ENCODE results near the gene DGKG. TPM values are rescaled to one million over a fixed set of nuclear protein-coding genes. Genes with fewer than 3 reads are reported as not detected.

Gene DGKG
- polyA plus RNA-seq, 1 donor (not counting 4 experiments of a cell fraction or from before 2014, with no cell fraction given): 0.22 TPM

GRCh38 chr3:186268616-186269448 lies 93.2 kb downstream of the DGKG start:
- Histone ChIP-seq H3K4me3 (ENCODE audit: control insufficient read depth in 2 of 3, extremely low read depth in 1 of 3, insufficient read depth in 2 of 3, low read depth in 1 of 3, low read length in 3 of 3) (no peak overlapping the region), H3K36me3 (ENCODE audit: control insufficient read depth in 2 of 2, extremely low read depth in 1 of 2, insufficient read depth in 2 of 2, low read length in 2 of 2) (no peaks in the 10 kb centered on the region), H3K9me3 (ENCODE audit: control insufficient read depth, low read depth, low read length) (no peaks in the 10 kb centered on the region), H4K20me1 (ENCODE audit: control insufficient read depth, extremely low read depth, insufficient read depth, low read length) (no peaks in the 10 kb centered on the region), H3K79me2 (ENCODE audit: control insufficient read depth, insufficient read depth, low read length) (no peaks in the 10 kb centered on the region), H3K4me2 (ENCODE audit: control insufficient read depth, extremely low read depth, insufficient read depth, low read depth, low read length) (no peak overlapping the region), H3K4me1 (ENCODE audit: control insufficient read depth, extremely low read depth, insufficient read depth, low read length) (no peaks in the 10 kb centered on the region), H3K27ac (ENCODE audit: control insufficient read depth, insufficient read depth, low read length) (no peak overlapping the region), H3K27me3 (ENCODE audit: control insufficient read depth, extremely low read depth, insufficient read depth, low read length) (peaks cover 2% of the 10 kb centered on the region), H2AFZ (ENCODE audit: control insufficient read depth, low read length) (no peak overlapping the region), H3K9ac (ENCODE audit: control insufficient read depth, extremely low read depth, insufficient read depth, low read length) (no peak overlapping the region), H3K9me1 (ENCODE audit: control insufficient read depth, extremely low read depth, insufficient read depth, low read length) (no peaks in the 10 kb centered on the region)
- no peak for TF ChIP-seq EZH2 (IDR thresholded peaks at IDR 0.05; ENCODE audit: low read length)
- TF ChIP-seq, protein P1, sequence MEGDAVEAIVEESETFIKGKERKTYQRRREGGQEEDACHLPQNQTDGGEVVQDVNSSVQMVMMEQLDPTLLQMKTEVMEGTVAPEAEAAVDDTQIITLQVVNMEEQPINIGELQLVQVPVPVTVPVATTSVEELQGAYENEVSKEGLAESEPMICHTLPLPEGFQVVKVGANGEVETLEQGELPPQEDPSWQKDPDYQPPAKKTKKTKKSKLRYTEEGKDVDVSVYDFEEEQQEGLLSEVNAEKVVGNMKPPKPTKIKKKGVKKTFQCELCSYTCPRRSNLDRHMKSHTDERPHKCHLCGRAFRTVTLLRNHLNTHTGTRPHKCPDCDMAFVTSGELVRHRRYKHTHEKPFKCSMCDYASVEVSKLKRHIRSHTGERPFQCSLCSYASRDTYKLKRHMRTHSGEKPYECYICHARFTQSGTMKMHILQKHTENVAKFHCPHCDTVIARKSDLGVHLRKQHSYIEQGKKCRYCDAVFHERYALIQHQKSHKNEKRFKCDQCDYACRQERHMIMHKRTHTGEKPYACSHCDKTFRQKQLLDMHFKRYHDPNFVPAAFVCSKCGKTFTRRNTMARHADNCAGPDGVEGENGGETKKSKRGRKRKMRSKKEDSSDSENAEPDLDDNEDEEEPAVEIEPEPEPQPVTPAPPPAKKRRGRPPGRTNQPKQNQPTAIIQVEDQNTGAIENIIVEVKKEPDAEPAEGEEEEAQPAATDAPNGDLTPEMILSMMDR (optimal IDR thresholded peaks at IDR 0.05 in 1 of 3, IDR thresholded peaks at IDR 0.05 in 1 of 3, conservative IDR thresholded peaks at IDR 0.05 in 1 of 3; ENCODE audit: extremely low read depth in 1 of 3, insufficient read depth in 2 of 3, low read length in 3 of 3): peak; percentile 18 to 56 (median 25)
- dilution Hi-C loops (cut with MboI; ENCODE audit: extremely low pct_ligation_motif_present, low sequenced_read_pairs): no loop called here
- no peak for DNase-seq (ENCODE audit: low read depth, low spot score)
- no peak for FAIRE-seq

GRCh38 chr3:186267758-186268157 lies 94.3 kb downstream of the DGKG start:
- Histone ChIP-seq H3K9me3 (ENCODE audit: control insufficient read depth, low read depth, low read length) (no peaks in the 10 kb centered on the region), H3K9ac (ENCODE audit: control insufficient read depth, extremely low read depth, insufficient read depth, low read length) (no peak overlapping the region), H2AFZ (ENCODE audit: control insufficient read depth, low read length) (no peak overlapping the region), H3K4me1 (ENCODE audit: control insufficient read depth, extremely low read depth, insufficient read depth, low read length) (no peaks in the 10 kb centered on the region), H3K36me3 (ENCODE audit: control insufficient read depth in 2 of 2, extremely low read depth in 1 of 2, insufficient read depth in 2 of 2, low read length in 2 of 2) (no peaks in the 10 kb centered on the region), H3K27ac (ENCODE audit: control insufficient read depth, insufficient read depth, low read length) (no peak overlapping the region), H3K4me2 (ENCODE audit: control insufficient read depth, extremely low read depth, insufficient read depth, low read depth, low read length) (no peak overlapping the region), H3K79me2 (ENCODE audit: control insufficient read depth, insufficient read depth, low read length) (no peaks in the 10 kb centered on the region), H4K20me1 (ENCODE audit: control insufficient read depth, extremely low read depth, insufficient read depth, low read length) (no peaks in the 10 kb centered on the region), H3K9me1 (ENCODE audit: control insufficient read depth, extremely low read depth, insufficient read depth, low read length) (no peaks in the 10 kb centered on the region), H3K4me3 (ENCODE audit: control insufficient read depth in 2 of 3, extremely low read depth in 1 of 3, insufficient read depth in 2 of 3, low read depth in 1 of 3, low read length in 3 of 3) (no peak overlapping the region), H3K27me3 (ENCODE audit: control insufficient read depth, extremely low read depth, insufficient read depth, low read length) (peaks cover 2% of the 10 kb centered on the region)
- dilution Hi-C loops (cut with MboI; ENCODE audit: extremely low pct_ligation_motif_present, low sequenced_read_pairs): no loop called here
- no peak for TF ChIP-seq EZH2 (IDR thresholded peaks at IDR 0.05; ENCODE audit: low read length)
- TF ChIP-seq, protein P1 (optimal IDR thresholded peaks at IDR 0.05 in 1 of 3, IDR thresholded peaks at IDR 0.05 in 1 of 3, conservative IDR thresholded peaks at IDR 0.05 in 1 of 3; ENCODE audit: extremely low read depth in 1 of 3, insufficient read depth in 2 of 3, low read length in 3 of 3): no peak
- FAIRE-seq (no peak), DNase-seq (ENCODE audit: low read depth, low spot score) (no peak)

Data from keratinocyte (primary cell).